ENCODE data around the gene PLPPR2.
A peak's percentile ranks its signal among the peaks of the same experiment; 100 is the strongest.
"Not testable (repeated sequence)": the region's sequence is repeated elsewhere in the genome, so short reads cannot be mapped to it uniquely, and the experiment has no call there.

The PLPPR2 gene

GRCh38 chr19:11355160-11356073 lies at the start of gene PLPPR2:
TSS of gene PLPPR2 (plus strand) at chr19:11355432. CDS start at chr19:11357674, 2,242 bp downstream.
- peak; percentile 60 for DNase-seq (ENCODE audit: low read depth)

- no peak for DNase-seq (ENCODE audit: low read depth)
Observed at GRCh38 chr19:11306337-11306736, 48.9 kb upstream of the PLPPR2 start.

- DNase-seq (ENCODE audit: low read depth) = not testable (repeated sequence)
Observed at GRCh38 chr19:11320278-11320995, 34.8 kb upstream of the PLPPR2 start.

- no peak for DNase-seq (ENCODE audit: low read depth)
Observed at GRCh38 chr19:11321191-11322126, 33.8 kb upstream of the PLPPR2 start.

- no peak for DNase-seq (ENCODE audit: low read depth)
Observed at GRCh38 chr19:11322269-11323024, 32.8 kb upstream of the PLPPR2 start.

- DNase-seq (ENCODE audit: low read depth) = no peak
Observed at GRCh38 chr19:11323601-11324078, 31.6 kb upstream of the PLPPR2 start.

GRCh38 chr19:11324079-11324661 lies 31.1 kb upstream of the PLPPR2 start:
- no peak for DNase-seq (ENCODE audit: low read depth)

GRCh38 chr19:11324748-11325389 lies 30.4 kb upstream of the PLPPR2 start:
- DNase-seq (ENCODE audit: low read depth) = no peak

GRCh38 chr19:11325544-11325943 lies 29.7 kb upstream of the PLPPR2 start:
- DNase-seq (ENCODE audit: low read depth) = no peak

GRCh38 chr19:11330127-11330526 lies 25.1 kb upstream of the PLPPR2 start:
- DNase-seq (ENCODE audit: low read depth) = no peak

GRCh38 chr19:11331502-11331901 lies 23.7 kb upstream of the PLPPR2 start:
- DNase-seq (ENCODE audit: low read depth) = no peak

- no peak for DNase-seq (ENCODE audit: low read depth)
Observed at GRCh38 chr19:11332822-11333221, 22.4 kb upstream of the PLPPR2 start.

GRCh38 chr19:11333838-11334237 lies 21.4 kb upstream of the PLPPR2 start:
- DNase-seq (ENCODE audit: low read depth) = not testable (repeated sequence)

- no peak for DNase-seq (ENCODE audit: low read depth)
Observed at GRCh38 chr19:11335449-11336146, 19.6 kb upstream of the PLPPR2 start.

GRCh38 chr19:11337080-11337479 lies 18.2 kb upstream of the PLPPR2 start:
- no peak for DNase-seq (ENCODE audit: low read depth)

GRCh38 chr19:11338121-11338520 lies 17.1 kb upstream of the PLPPR2 start:
- no peak for DNase-seq (ENCODE audit: low read depth)

GRCh38 chr19:11338569-11339253 lies 16.5 kb upstream of the PLPPR2 start:
- DNase-seq (ENCODE audit: low read depth) = no peak

GRCh38 chr19:11339254-11340098 lies 15.8 kb upstream of the PLPPR2 start, which contains the start of gene RAB3D:
TSS of gene RAB3D (minus strand) at chr19:11339657. CDS start at chr19:11337399, 2,258 bp downstream.
- peak; percentile 45 for DNase-seq (ENCODE audit: low read depth)

Measured in stimulated activated CD8-positive, alpha-beta memory T cell treated with anti-CD3 and anti-CD28 coated beads, Interleukin-15, amount 100 ng/mL, for 1 hour (primary cell).